Measurements from ENCODE around the gene PLEKHJ1.

DNA sequence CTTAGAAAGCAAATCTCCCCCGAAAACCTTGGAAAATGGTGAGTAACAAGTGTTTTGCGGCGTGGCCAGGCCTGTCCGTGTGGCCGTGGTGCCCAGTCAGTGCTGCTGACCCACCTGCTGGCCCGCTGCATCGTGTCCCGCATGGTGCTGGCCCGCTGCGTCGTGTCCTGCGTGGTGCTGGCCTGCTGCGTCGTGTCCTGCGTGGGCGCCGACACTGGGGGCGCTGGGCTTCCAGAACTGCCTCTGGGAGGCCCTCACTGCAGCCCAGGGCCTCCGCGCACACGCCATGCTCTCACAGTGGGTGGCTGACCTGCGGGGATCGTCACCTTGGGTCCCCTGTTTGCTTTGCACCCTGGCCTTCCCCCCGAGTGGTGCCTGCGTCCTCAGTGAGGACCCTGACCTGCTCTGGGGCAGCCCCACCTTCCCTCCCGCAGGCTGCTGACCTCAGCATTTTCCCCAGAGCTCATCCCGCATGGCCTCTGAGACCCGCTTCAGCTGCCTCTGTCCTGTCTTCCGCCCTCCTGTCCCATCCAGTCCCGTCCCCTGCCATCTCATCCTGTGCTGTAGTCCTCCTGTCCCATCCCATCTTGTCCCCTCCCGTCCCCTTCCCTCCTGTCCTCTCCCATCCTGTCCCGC, 10.6 kb downstream of the PLEKHJ1 start:
- TF ChIP-seq, protein P1, sequence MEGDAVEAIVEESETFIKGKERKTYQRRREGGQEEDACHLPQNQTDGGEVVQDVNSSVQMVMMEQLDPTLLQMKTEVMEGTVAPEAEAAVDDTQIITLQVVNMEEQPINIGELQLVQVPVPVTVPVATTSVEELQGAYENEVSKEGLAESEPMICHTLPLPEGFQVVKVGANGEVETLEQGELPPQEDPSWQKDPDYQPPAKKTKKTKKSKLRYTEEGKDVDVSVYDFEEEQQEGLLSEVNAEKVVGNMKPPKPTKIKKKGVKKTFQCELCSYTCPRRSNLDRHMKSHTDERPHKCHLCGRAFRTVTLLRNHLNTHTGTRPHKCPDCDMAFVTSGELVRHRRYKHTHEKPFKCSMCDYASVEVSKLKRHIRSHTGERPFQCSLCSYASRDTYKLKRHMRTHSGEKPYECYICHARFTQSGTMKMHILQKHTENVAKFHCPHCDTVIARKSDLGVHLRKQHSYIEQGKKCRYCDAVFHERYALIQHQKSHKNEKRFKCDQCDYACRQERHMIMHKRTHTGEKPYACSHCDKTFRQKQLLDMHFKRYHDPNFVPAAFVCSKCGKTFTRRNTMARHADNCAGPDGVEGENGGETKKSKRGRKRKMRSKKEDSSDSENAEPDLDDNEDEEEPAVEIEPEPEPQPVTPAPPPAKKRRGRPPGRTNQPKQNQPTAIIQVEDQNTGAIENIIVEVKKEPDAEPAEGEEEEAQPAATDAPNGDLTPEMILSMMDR (IDR thresholded peaks at IDR 0.05; ENCODE audit: low read depth, low read length, missing input control) = no peak
- TF ChIP-seq GABPA (IDR thresholded peaks at IDR 0.05 in 1 of 2, conservative IDR thresholded peaks at IDR 0.05 in 1 of 2) = no peak
- TF ChIP-seq JUND (IDR thresholded peaks at IDR 0.05) = no peak
- TF ChIP-seq, protein P2, sequence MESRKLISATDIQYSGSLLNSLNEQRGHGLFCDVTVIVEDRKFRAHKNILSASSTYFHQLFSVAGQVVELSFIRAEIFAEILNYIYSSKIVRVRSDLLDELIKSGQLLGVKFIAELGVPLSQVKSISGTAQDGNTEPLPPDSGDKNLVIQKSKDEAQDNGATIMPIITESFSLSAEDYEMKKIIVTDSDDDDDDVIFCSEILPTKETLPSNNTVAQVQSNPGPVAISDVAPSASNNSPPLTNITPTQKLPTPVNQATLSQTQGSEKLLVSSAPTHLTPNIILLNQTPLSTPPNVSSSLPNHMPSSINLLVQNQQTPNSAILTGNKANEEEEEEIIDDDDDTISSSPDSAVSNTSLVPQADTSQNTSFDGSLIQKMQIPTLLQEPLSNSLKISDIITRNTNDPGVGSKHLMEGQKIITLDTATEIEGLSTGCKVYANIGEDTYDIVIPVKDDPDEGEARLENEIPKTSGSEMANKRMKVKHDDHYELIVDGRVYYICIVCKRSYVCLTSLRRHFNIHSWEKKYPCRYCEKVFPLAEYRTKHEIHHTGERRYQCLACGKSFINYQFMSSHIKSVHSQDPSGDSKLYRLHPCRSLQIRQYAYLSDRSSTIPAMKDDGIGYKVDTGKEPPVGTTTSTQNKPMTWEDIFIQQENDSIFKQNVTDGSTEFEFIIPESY (IDR thresholded peaks at IDR 0.05) = no peak
